Measurements from ENCODE around the gene ZNF296. TPM values are rescaled to one million over a fixed set of nuclear protein-coding genes. Genes with fewer than 3 reads are reported as not detected.

The ZNF296 gene
- total and polyA plus RNA-seq, 2 of the 13 experiments (the other 11 are each of a cell fraction or from before 2014, with no cell fraction given) = 0.26 to 0.62 TPM

GRCh38 chr19:45079063-45079910 lies 3.0 kb upstream of the ZNF296 start, which contains the start of gene GEMIN7 (continued):
- TF ChIP-seq ZFP1 (CRISPR knock-in tag; IDR thresholded peaks at IDR 0.05) (no peak; the same call in 1 of the 2 replicates), ARHGAP35 (CRISPR knock-in tag; IDR thresholded peaks at IDR 0.05; ENCODE audit: borderline replicate concordance) (peak; percentile 67; the same call in 1 of the 2 replicates), PHF21A (CRISPR knock-in tag; IDR thresholded peaks at IDR 0.05) (peak; percentile 61), SKI (IDR thresholded peaks at IDR 0.05; ENCODE audit: partially characterized antibody) (peak; percentile 77), YEATS2 (CRISPR knock-in tag; IDR thresholded peaks at IDR 0.05; ENCODE audit: borderline replicate concordance) (peak; percentile 84), ESRRA (CRISPR knock-in tag; IDR thresholded peaks at IDR 0.05; ENCODE audit: low read depth) (peak; percentile 87), POLR2AphosphoS2 (IDR thresholded peaks at IDR 0.05; ENCODE audit: low read depth, low read length) (no peak), BRCA1 (CRISPR knock-in tag; IDR thresholded peaks at IDR 0.05) (peak; percentile 78; the same call in 1 of the 2 replicates), PITX1 (CRISPR knock-in tag; IDR thresholded peaks at IDR 0.05) (no peak), TCF7 (IDR thresholded peaks at IDR 0.05; ENCODE audit: low read depth) (no peak), ZNF883 (CRISPR knock-in tag; IDR thresholded peaks at IDR 0.05; ENCODE audit: not compliant biosample characterization) (peak; percentile 74), ZBTB21 (CRISPR knock-in tag; IDR thresholded peaks at IDR 0.05) (0 out of 2 replicates have a peak, but pooled peaks have one; percentile 36), PRDM10 (CRISPR knock-in tag; IDR thresholded peaks at IDR 0.05; ENCODE audit: low read depth) (no peak; the same call in 1 of the 2 replicates), AHDC1 (CRISPR knock-in tag; IDR thresholded peaks at IDR 0.05; ENCODE audit: borderline replicate concordance) (peak; percentile 49; the same call in 1 of the 2 replicates), IRF9 (CRISPR knock-in tag; IDR thresholded peaks at IDR 0.05; ENCODE audit: borderline replicate concordance) (peak; percentile 84; the same call in 1 of the 2 replicates), NR2F2 (IDR thresholded peaks at IDR 0.05; ENCODE audit: borderline replicate concordance, low read depth) (peak; percentile 34; the same call in 1 of the 2 replicates), ZNF790 (CRISPR knock-in tag; IDR thresholded peaks at IDR 0.05; ENCODE audit: borderline replicate concordance) (peak; percentile 88), GFI1 (CRISPR knock-in tag; IDR thresholded peaks at IDR 0.05; ENCODE audit: borderline replicate concordance) (peak; percentile 23; the same call in 1 of the 2 replicates), ZFAT (CRISPR knock-in tag; conservative IDR thresholded peaks at IDR 0.05) (peak; percentile 91)
